NCI-H345 treated with DMSO at 0.1 percent for 48 hours (cell line): ENCODE results near the gene ZNF783.
"Not testable (repeated sequence)": the region's sequence is repeated elsewhere in the genome, so short reads cannot be mapped to it uniquely, and the experiment has no call there.

Experiments
- DNase-seq: peaks from one replicate; lab custom pipeline; 2025; ENCODE audit not compliant: unreplicated experiment; lab: John Stamatoyannopoulos, UW

The ZNF783 gene

DNA sequence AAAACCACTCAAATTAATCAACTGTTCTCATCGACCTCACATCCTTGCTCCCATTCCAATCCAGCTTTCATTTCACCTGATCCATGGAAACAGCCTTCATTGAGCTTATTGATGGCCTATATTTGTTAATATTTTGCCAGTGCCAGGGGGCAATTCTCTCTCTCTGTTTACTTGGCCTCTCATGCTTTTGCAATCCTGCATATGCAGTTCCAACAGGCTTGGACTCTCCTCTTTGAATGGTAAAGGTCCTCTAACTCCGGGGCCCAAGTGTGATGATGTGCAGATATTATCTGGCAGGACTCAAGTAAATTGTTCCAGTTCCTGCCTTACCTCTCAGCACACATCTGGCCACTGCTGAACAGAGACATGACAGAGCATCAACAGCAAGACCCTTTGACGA, 67.3 kb downstream of the ZNF783 start:
- DNase-seq = no peak

DNA sequence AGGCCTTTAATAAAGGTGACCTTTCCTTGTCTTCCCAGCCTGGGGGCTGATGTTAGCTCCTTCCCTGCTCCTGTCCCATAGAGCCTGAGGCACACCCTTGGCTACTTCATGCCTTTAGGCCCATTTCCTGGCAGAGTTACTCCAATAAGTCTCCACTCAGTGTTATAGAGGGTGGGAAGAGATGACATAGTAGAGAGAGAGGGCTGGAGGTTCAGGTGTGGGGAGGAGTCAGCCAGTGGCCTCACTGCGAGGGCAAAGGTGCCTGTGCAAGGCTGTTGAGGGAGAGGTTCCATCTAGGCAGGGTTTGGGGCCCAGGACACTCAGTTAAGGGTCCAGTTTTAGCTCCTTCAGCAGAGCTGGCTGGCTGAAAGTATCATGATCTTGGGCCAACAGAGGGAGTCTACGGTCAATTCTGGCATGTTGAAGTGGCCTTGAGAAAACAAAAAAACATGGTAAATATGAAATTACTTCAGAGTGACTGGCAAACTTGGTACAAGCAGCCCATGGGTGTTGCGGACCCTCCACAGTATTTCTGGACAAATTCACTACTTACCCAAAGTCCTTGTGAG, 67.9 kb downstream of the ZNF783 start:
- no peak for DNase-seq

DNA sequence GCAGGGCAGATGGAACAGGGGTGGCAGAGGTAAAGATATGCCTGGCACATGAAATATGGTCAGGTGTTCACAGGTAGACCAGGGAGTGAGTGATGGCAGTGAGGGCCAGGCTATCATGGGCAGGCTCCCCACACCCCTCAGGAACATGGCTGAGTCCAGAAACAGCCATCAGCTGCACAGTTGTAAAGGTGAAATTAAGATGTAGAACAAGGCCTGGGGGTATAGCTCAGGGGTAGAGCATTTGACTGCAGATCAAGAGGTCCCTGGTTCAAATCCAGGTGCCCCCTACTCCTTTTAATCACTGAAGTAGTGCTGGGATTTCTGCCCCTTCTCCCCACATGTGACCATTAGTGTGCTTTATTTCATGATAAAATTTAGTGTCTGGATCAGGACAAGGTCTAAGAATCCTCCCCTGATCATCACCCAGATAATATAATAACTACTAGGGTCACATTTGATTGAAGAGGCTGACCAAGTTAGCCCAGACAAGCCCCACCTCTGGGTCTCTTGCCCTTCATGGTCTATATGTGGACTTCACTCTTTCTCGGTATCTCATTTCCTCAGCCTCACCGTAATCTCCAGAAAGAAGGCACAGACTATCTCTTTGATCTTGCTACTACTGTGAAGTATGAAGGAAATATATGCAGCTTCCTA, 69.0 kb downstream of the ZNF783 start:
- DNase-seq = no peak

DNA sequence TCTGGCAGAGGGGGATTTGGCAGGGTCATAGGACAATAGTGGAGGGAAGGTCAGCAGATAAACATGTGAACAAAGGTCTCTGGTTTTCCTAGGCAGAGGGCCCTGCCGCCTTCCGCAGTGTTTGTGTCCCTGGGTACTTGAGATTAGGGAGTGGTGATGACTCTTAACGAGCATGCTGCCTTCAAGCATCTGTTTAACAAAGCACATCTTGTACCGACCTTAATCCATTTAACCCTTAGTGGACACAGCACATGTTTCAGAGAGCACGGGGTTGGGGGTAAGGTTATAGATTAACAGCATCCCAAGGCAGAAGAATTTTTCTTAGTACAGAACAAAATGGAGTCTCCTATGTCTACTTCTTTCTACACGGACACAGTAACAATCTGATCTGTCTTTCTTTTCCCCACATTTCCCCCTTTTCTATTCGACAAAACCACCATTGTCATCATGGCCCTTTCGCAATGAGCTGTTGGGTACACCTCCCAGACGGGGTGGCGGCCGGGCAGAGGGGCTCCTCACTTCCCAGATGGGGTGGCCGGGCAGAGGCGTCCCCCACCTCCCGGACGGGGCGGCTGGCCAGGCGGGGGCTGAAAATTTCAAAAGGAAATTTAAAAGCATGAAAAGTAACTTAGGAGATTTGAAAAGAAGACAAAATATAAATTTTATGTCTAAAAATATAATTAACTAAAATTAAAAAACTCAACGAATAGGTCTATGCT, 70.8 kb downstream of the ZNF783 start:
- DNase-seq = not testable (repeated sequence)

DNA sequence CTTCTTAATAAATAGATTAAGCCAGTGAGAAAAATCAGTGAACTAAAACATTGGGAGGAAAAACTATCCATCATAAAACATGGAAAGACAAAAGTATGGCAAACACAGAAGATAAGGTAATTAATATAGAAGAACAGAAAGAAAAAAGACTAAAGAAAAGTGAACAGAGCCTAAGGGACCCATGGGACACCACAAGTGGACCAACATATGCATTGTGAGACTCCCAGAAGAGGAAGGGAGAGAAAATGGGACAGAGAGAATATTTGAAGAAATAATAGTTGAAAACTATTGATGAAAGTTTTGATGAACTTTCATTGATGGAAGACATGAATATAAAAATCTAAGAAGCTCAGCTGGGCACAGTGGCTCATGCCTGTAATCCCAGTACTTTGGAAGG, 71.3 kb downstream of the ZNF783 start:
- no peak for DNase-seq

DNA sequence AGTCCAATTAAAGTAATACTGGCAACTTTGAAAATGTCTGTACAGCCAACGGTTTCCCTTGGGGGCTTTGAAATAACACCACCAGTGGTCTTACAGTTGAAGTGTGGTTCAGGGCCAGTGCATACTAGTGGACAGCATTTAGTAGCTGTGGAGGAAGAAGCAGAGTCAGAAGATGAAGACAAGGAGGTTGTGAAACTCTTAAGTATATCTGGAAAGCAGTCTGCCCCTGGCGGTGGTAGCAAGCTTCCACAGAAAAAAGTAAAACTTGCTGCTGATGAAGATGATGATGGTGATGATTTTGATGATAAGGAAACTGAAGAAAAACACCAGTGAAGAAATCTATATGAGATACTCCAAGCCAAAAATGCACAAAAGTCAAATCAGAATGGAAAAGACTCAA, 72.2 kb downstream of the ZNF783 start:
- no peak for DNase-seq
